SK-N-SH treated with all-trans-retinoic acid at 6 μM for 48 hours (cell line): ENCODE measurements around the gene PLEKHJ1.
"Not testable (repeated sequence)": the region's sequence is repeated elsewhere in the genome, so short reads cannot be mapped to it uniquely, and the experiment has no call there.

Experiments
- ATAC-seq: fragments of 200-7000 bp; cut with Tn5 transposase; 3 replicates; pipeline ENCODE4 v1.9.1; 2020; ENCODE audit warnings: mild to moderate bottlenecking, moderate library complexity
- ARNTL ChIP-seq: fragments of 450-650 bp; formaldehyde crosslinking; IDR thresholded peaks from 2 replicates; pipeline ENCODE4 v1.5.0; 2020; ENCODE audit warnings: low read depth, mild to moderate bottlenecking, moderate library complexity, borderline replicate concordance
- BACH2 ChIP-seq: fragments of 250-450 bp; sonication (Bioruptor Pico); IDR thresholded peaks from 2 replicates; pipeline ENCODE4 v1.9.0; 2021; ENCODE audit warnings: mild to moderate bottlenecking, borderline replicate concordance
- CSDC2 ChIP-seq: fragments of 250-450 bp; sonication (Bioruptor Pico); IDR thresholded peaks from 2 replicates; pipeline ENCODE4 v1.5.0; 2020; ENCODE audit warnings: mild to moderate bottlenecking, moderate library complexity
- ESRRG ChIP-seq: fragments of 250-450 bp; sonication (Bioruptor Pico); IDR thresholded peaks from 2 replicates; pipeline ENCODE4 v1.6.1; 2021; ENCODE audit warnings: mild to moderate bottlenecking
- ISL1 ChIP-seq: fragments of 250-450 bp; sonication (Bioruptor Pico); IDR thresholded peaks from 2 replicates; pipeline ENCODE4 v2.1.2; 2022; ENCODE audit warnings: mild to moderate bottlenecking, moderate library complexity
- OSR1 ChIP-seq: fragments of 250-450 bp; sonication (Bioruptor Pico); IDR thresholded peaks from 2 replicates; pipeline ENCODE4 v1.8.0; 2022; ENCODE audit warnings: moderate library complexity, mild to moderate bottlenecking, inconsistent platforms
- PPARA ChIP-seq: fragments of 250-450 bp; sonication (Bioruptor Pico); IDR thresholded peaks from 2 replicates; pipeline ENCODE4 v1.5.0; 2020; ENCODE audit warnings: mild to moderate bottlenecking, borderline replicate concordance
- RARB ChIP-seq: fragments of 250-450 bp; sonication (Bioruptor Pico); IDR thresholded peaks from 2 replicates; pipeline ENCODE4 v1.8.0; 2021; ENCODE audit warnings: mild to moderate bottlenecking, moderate library complexity
- SNAI2 ChIP-seq: fragments of 250-450 bp; sonication (Bioruptor Pico); IDR thresholded peaks from 2 replicates; pipeline ENCODE4 v1.5.0; 2020; ENCODE audit warnings: mild to moderate bottlenecking, moderate library complexity
- TCF4 ChIP-seq: fragments of 250-450 bp; sonication (Bioruptor Pico); IDR thresholded peaks from 2 replicates; pipeline ENCODE4 v1.8.0; 2021; ENCODE audit warnings: mild to moderate bottlenecking, moderate library complexity, borderline replicate concordance
- TOX ChIP-seq: fragments of 250-450 bp; sonication (Bioruptor Pico); IDR thresholded peaks from 2 replicates; pipeline ENCODE4 v1.8.0; 2021; ENCODE audit warnings: mild to moderate bottlenecking, moderate library complexity, borderline replicate concordance
- ZC3H10 ChIP-seq: fragments of 250-450 bp; sonication (Bioruptor Pico); IDR thresholded peaks from 2 replicates; pipeline ENCODE4 v1.5.1; 2021; ENCODE audit warnings: mild to moderate bottlenecking, moderate library complexity
- ZFP3 ChIP-seq: fragments of 250-450 bp; sonication (Bioruptor Pico); IDR thresholded peaks from 2 replicates; pipeline ENCODE4 v1.5.0; 2020; ENCODE audit warnings: mild to moderate bottlenecking, moderate library complexity
- ZFP30 ChIP-seq: fragments of 450-650 bp; formaldehyde crosslinking; IDR thresholded peaks from 2 replicates; pipeline ENCODE4 v1.5.0; 2022; ENCODE audit warnings: mild to moderate bottlenecking, moderate library complexity
- ZNF565 ChIP-seq: fragments of 450-650 bp; formaldehyde crosslinking; conservative IDR thresholded peaks from 2 replicates; pipeline ENCODE4 v1.5.0; 2020; ENCODE audit warnings: low read depth, mild to moderate bottlenecking, moderate library complexity
- ZNF70 ChIP-seq: fragments of 450-650 bp; formaldehyde crosslinking; IDR thresholded peaks from 2 replicates; pipeline ENCODE4 v1.5.0; 2020; ENCODE audit warnings: mild to moderate bottlenecking, moderate library complexity
- ZNF8 ChIP-seq: fragments of 450-650 bp; formaldehyde crosslinking; IDR thresholded peaks from 2 replicates; pipeline ENCODE4 v1.5.0; 2020; ENCODE audit warnings: mild to moderate bottlenecking, moderate library complexity
- TF ChIP-seq, protein P1 (sequence below): fragments of 250-450 bp; sonication (Bioruptor Pico); IDR thresholded peaks from 2 replicates; pipeline ENCODE4 v1.5.1; 2021; ENCODE audit warnings: mild to moderate bottlenecking, moderate library complexity
- TF ChIP-seq, protein P2 (sequence below): fragments of 250-450 bp; sonication (Bioruptor Pico); IDR thresholded peaks from 2 replicates; pipeline ENCODE4 v1.8.0; 2021; ENCODE audit warnings: low read depth, mild to moderate bottlenecking, moderate library complexity, borderline replicate concordance
- TF ChIP-seq, protein P3 (sequence below): fragments of 250-450 bp; sonication (Bioruptor Pico); IDR thresholded peaks from 2 replicates; pipeline ENCODE4 v1.5.1; 2020; ENCODE audit warnings: low read depth, mild to moderate bottlenecking, moderate library complexity
- TF ChIP-seq, protein P4 (sequence below): fragments of 250-450 bp; sonication (Bioruptor Pico); IDR thresholded peaks from 2 replicates; pipeline ENCODE4 v1.5.0; 2020; ENCODE audit warnings: mild to moderate bottlenecking, moderate library complexity

The PLEKHJ1 gene

DNA sequence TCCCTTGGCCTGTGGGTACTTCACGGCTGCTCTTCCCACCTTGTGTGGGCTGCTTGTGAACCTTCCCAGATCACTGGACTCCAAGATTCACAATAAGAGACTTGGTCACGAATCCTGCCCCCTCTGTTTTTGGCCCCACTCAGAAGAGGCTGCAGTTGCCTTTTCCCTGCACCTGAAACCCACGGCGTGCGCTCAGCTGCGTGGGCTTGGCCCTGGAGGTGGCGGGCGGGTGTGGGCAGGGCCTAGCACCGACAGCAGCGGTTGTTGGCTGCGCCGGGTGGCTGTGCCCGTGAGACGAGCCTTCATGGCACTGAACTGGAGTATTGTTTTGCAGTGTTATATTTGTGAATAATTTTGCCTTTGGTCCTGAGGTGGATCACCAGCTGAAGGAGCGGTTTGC lies 33.8 kb downstream of the PLEKHJ1 start:
- TF ChIP-seq ARNTL (CRISPR knock-in tag), result no peak
- no peak for TF ChIP-seq OSR1 (CRISPR knock-in tag)
- no peak for TF ChIP-seq PPARA
- TF ChIP-seq, protein P1, sequence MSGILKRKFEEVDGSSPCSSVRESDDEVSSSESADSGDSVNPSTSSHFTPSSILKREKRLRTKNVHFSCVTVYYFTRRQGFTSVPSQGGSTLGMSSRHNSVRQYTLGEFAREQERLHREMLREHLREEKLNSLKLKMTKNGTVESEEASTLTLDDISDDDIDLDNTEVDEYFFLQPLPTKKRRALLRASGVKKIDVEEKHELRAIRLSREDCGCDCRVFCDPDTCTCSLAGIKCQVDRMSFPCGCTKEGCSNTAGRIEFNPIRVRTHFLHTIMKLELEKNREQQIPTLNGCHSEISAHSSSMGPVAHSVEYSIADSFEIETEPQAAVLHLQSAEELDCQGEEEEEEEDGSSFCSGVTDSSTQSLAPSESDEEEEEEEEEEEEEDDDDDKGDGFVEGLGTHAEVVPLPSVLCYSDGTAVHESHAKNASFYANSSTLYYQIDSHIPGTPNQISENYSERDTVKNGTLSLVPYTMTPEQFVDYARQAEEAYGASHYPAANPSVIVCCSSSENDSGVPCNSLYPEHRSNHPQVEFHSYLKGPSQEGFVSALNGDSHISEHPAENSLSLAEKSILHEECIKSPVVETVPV (CRISPR knock-in tag), result no peak
- TF ChIP-seq ZNF70 (CRISPR knock-in tag), result no peak
- TF ChIP-seq TOX (CRISPR knock-in tag), result no peak
- TF ChIP-seq SNAI2, result no peak
- no peak for TF ChIP-seq ZFP30 (CRISPR knock-in tag)
- TF ChIP-seq, protein P2, sequence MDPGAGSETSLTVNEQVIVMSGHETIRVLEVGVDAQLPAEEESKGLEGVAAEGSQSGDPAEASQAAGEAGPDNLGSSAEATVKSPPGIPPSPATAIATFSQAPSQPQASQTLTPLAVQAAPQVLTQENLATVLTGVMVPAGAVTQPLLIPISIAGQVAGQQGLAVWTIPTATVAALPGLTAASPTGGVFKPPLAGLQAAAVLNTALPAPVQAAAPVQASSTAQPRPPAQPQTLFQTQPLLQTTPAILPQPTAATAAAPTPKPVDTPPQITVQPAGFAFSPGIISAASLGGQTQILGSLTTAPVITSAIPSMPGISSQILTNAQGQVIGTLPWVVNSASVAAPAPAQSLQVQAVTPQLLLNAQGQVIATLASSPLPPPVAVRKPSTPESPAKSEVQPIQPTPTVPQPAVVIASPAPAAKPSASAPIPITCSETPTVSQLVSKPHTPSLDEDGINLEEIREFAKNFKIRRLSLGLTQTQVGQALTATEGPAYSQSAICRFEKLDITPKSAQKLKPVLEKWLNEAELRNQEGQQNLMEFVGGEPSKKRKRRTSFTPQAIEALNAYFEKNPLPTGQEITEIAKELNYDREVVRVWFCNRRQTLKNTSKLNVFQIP (CRISPR knock-in tag), result no peak
- no peak for TF ChIP-seq ZFP3 (CRISPR knock-in tag)
- TF ChIP-seq ESRRG, result no peak
- TF ChIP-seq, protein P3, sequence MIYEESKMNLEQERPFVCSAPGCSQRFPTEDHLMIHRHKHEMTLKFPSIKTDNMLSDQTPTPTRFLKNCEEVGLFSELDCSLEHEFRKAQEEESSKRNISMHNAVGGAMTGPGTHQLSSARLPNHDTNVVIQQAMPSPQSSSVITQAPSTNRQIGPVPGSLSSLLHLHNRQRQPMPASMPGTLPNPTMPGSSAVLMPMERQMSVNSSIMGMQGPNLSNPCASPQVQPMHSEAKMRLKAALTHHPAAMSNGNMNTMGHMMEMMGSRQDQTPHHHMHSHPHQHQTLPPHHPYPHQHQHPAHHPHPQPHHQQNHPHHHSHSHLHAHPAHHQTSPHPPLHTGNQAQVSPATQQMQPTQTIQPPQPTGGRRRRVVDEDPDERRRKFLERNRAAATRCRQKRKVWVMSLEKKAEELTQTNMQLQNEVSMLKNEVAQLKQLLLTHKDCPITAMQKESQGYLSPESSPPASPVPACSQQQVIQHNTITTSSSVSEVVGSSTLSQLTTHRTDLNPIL (CRISPR knock-in tag), result no peak
- TF ChIP-seq, protein P4, sequence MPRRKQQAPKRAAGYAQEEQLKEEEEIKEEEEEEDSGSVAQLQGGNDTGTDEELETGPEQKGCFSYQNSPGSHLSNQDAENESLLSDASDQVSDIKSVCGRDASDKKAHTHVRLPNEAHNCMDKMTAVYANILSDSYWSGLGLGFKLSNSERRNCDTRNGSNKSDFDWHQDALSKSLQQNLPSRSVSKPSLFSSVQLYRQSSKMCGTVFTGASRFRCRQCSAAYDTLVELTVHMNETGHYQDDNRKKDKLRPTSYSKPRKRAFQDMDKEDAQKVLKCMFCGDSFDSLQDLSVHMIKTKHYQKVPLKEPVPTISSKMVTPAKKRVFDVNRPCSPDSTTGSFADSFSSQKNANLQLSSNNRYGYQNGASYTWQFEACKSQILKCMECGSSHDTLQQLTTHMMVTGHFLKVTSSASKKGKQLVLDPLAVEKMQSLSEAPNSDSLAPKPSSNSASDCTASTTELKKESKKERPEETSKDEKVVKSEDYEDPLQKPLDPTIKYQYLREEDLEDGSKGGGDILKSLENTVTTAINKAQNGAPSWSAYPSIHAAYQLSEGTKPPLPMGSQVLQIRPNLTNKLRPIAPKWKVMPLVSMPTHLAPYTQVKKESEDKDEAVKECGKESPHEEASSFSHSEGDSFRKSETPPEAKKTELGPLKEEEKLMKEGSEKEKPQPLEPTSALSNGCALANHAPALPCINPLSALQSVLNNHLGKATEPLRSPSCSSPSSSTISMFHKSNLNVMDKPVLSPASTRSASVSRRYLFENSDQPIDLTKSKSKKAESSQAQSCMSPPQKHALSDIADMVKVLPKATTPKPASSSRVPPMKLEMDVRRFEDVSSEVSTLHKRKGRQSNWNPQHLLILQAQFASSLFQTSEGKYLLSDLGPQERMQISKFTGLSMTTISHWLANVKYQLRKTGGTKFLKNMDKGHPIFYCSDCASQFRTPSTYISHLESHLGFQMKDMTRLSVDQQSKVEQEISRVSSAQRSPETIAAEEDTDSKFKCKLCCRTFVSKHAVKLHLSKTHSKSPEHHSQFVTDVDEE (CRISPR knock-in tag), result no peak
- TF ChIP-seq ZC3H10 (CRISPR knock-in tag), result no peak
- no peak for TF ChIP-seq ZNF8 (CRISPR knock-in tag)
- TF ChIP-seq ISL1 (CRISPR knock-in tag), result no peak
- TF ChIP-seq TCF4 (CRISPR knock-in tag), result no peak
- no peak for TF ChIP-seq ZNF565 (CRISPR knock-in tag)
- ATAC-seq, result no peak

DNA sequence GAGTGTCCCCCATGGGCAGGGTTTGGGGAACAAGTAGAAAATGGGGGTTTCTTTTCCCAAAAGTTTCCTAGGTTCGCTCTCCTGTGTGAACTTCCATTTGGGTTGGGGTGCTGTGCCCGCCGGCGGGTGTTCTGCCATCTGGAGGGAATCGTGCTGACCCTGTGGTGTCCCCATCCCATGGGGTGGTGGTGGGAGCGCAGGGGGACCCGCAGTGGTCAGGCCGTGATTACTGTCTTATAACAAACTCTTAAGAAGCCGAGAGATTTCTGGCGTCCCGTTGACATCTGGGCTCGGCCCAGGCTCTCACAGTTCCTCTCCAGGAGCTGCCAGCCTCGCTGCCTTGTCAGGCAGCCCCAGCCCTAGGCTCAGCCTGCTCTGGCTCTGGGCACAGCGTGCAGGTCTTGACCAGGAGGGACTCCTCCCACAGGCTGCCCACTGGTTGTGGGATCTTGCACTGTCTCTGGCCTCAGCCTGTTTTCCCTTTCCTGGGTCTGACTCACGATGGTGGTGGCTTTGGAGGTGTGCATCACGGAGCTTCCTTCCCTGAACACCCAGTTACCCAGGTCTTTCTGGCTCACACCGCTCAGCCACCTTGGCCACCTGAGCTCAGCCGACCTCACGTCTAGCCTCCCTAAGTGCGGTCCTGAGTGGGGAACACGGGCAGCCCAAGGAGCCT lies 34.5 kb downstream of the PLEKHJ1 start:
- no peak for ATAC-seq
- TF ChIP-seq RARB (no peak), CSDC2 (CRISPR knock-in tag) (no peak), ARNTL (CRISPR knock-in tag) (no peak), ZNF8 (CRISPR knock-in tag) (no peak), BACH2 (CRISPR knock-in tag) (no peak), SNAI2 (no peak), ZFP30 (CRISPR knock-in tag) (no peak)
- TF ChIP-seq, protein P4 (CRISPR knock-in tag), result no peak
- TF ChIP-seq, protein P2 (CRISPR knock-in tag), result no peak

DNA sequence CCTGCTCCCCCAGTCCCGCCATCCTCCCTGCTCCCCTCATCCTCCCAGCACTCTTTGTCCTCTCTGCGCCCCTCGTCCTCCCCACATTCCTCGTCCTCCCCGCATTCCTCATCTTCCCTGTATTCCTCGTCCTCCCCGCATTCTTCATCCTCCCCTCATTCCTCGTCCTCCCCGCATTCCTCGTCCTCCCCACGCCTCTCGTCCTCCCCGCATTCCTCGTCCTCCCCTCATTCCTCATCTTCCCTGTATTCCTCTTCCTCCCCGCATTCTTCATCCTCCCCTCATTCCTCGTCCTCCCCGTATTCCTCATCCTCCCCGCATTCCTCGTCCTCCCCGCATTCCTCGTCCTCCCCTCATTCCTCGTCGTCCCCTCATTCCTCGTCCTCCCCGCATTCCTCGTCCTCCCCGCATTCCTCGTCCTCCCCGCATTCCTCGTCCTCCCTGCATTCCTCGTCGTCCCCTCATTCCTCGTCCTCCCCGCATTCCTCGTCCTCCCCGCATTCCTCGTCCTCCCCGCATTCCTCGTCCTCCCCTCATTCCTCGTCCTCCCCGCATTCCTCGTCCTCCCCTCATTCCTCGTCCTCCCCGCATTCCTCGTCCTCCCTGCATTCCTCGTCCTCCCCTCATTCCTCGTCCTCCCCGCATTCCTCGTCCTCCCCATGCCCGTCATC lies 35.4 kb downstream of the PLEKHJ1 start:
- ATAC-seq, result not testable (repeated sequence)
